Common myeloid progenitor, CD34-positive (primary cell): Measurements from ENCODE around the gene WNT3.

Experiments used
- CTCF ChIA-PET: fragments of 350-600 bp; sonication (Branson Sonifier 250); formaldehyde crosslinking; loops from one replicate; lab custom pipeline; 2021; ENCODE audit warnings: antibody characterized with exemption; lab: Charles Lee
- POLR2A ChIA-PET: fragments of 350-600 bp; sonication (Branson Sonifier 250); formaldehyde crosslinking; loops from one replicate; lab custom pipeline; 2021; ENCODE audit warnings: antibody characterized with exemption; lab: Charles Lee
- DNase-seq, 3 donors: peaks; one replicate each; pipeline versions ENCODE4 v3.0.0 to v3.0.0-alpha.2; 2013
- H3K27ac ChIP-seq, 2 experiments: 1 replicate in 1 of 2; 2 replicates in 1 of 2; pipeline ENCODE4 v1.7.0; 2013; ENCODE audit warnings: inconsistent platforms in 2 of 2, low read length in 2 of 2, mild to moderate bottlenecking in 2 of 2, low read depth in 1 of 2, moderate library complexity in 1 of 2; ENCODE audit not compliant: severe bottlenecking in 2 of 2, insufficient read depth in 1 of 2, poor library complexity in 1 of 2
- H3K27me3 ChIP-seq, 5 experiments: replicated peaks in 2 of 5; 1 replicate in 3 of 5; 2 replicates in 2 of 5; pipeline versions ENCODE4 v1.6.1 to v1.7.0; 2013; ENCODE audit warnings: low read length in 4 of 5, mild to moderate bottlenecking in 2 of 5, moderate library complexity in 2 of 5, inconsistent platforms in 1 of 5; ENCODE audit not compliant: insufficient read depth in 5 of 5, control insufficient read depth in 4 of 5
- H3K36me3 ChIP-seq, 4 experiments: 1 replicate in 2 of 4; 2 replicates in 2 of 4; pipeline versions ENCODE4 v1.6.1 to v1.7.0; 2013; ENCODE audit warnings: low read length in 3 of 4, control low read depth in 1 of 4, mild to moderate bottlenecking in 1 of 4; ENCODE audit not compliant: control insufficient read depth in 4 of 4, insufficient read depth in 4 of 4
- H3K4me1 ChIP-seq, 4 experiments: 1 replicate in 3 of 4; 2 replicates in 1 of 4; pipeline versions ENCODE4 v1.6.1 to v1.7.1; 2013; ENCODE audit warnings: low read length in 3 of 4, mild to moderate bottlenecking in 3 of 4, control low read depth in 1 of 4, inconsistent platforms in 1 of 4, moderate library complexity in 1 of 4; ENCODE audit not compliant: control insufficient read depth in 4 of 4, insufficient read depth in 4 of 4; ENCODE audit errors: control extremely low read depth in 1 of 4
- H3K4me3 ChIP-seq, 7 experiments: 1 replicate in 4 of 7; 2 replicates in 3 of 7; pipeline versions ENCODE4 v1.5.1 to v1.7.0; 2013; ENCODE audit warnings: mild to moderate bottlenecking in 7 of 7, low read length in 6 of 7, moderate library complexity in 6 of 7, inconsistent platforms in 2 of 7, low read depth in 2 of 7, control low read depth in 1 of 7; ENCODE audit not compliant: insufficient read depth in 4 of 7, control insufficient read depth in 1 of 7; ENCODE audit errors: extremely low read depth in 1 of 7
- H3K9me3 ChIP-seq, 5 experiments: 1 replicate in 4 of 5; 2 replicates in 1 of 5; pipeline versions ENCODE4 v1.6.1 to v1.7.1; 2013; ENCODE audit warnings: low read length in 4 of 5, mild to moderate bottlenecking in 2 of 5, inconsistent platforms in 1 of 5, low read depth in 1 of 5, moderate library complexity in 1 of 5; ENCODE audit not compliant: control insufficient read depth in 4 of 5, insufficient read depth in 2 of 5; ENCODE audit errors: control extremely low read depth in 1 of 5
- WGBS: methylation state at CpG from one replicate; pipeline ENCODE4 v1.1.5; 2013; ENCODE audit not compliant: insufficient coverage; 5-methylcytosine and 5-hydroxymethylcytosine counted together

The WNT3 gene

GRCh38 chr17:46859996-46860395, 41.5 kb upstream of the WNT3 start:
- peaks cover 0 to 5% (median 0%) of the 10 kb centered on the region in 5 experiments for H3K27me3 ChIP-seq
- H3K4me3 ChIP-seq = no peak overlapping the region
- no peak for DNase-seq
- CTCF ChIA-PET = interaction anchor here (0.9 kb wide), 1 partner anchor 17 kb away, joined by 4 read pairs; no protein-coding TSS in a partner anchor
- H3K9me3 ChIP-seq = no peaks in the 10 kb centered on the region
- WGBS = 94% methylated on average over 5 of the region's 5 CpGs
- no peaks in the 10 kb centered on the region for H3K36me3 ChIP-seq
- no peak overlapping the region for H3K27ac ChIP-seq
- POLR2A ChIA-PET = no interaction called here
- H3K4me1 ChIP-seq = peaks cover 0 to 10% (median 3%) of the 10 kb centered on the region in 4 experiments

- Histone ChIP-seq H3K4me3 (no peak overlapping the region), H3K27me3 (peaks cover 4 to 20% (median 6%) of the 10 kb centered on the region in 5 experiments), H3K4me1 (no peaks in the 10 kb centered on the region), H3K9me3 (no peaks in the 10 kb centered on the region), H3K36me3 (no peaks in the 10 kb centered on the region), H3K27ac (no peak overlapping the region)
- ChIA-PET CTCF (no interaction called here), POLR2A (no interaction called here)
- DNase-seq = no peak
- no CpG with 5 or more reads among the region's 1 CpG for WGBS
These were observed 39.1 kb upstream of the WNT3 start for GRCh38 chr17:46857600-46857999.

- no peak overlapping the region for H3K4me3 ChIP-seq
- no peak overlapping the region for H3K27ac ChIP-seq
- H3K4me1 ChIP-seq = peaks cover 0 to 15% (median 10%) of the 10 kb centered on the region in 4 experiments
- WGBS = 100% methylated on average over 1 of the region's 4 CpGs
- H3K36me3 ChIP-seq = no peaks in the 10 kb centered on the region
- H3K27me3 ChIP-seq = peaks cover 4 to 44% (median 19%) of the 10 kb centered on the region in 5 experiments
- DNase-seq = no peak
- ChIA-PET POLR2A (interaction anchor here (0.5 kb wide), 1 partner anchor 19 kb away, joined by 3 read pairs; no protein-coding TSS in a partner anchor), CTCF (interaction anchor here (1.3 kb wide), 1 partner anchor 13 kb away, joined by 6 read pairs; no protein-coding TSS in a partner anchor)
- H3K9me3 ChIP-seq = no peaks in the 10 kb centered on the region
These were observed 36.5 kb upstream of the WNT3 start for GRCh38 chr17:46854948-46855347.

- no peak for DNase-seq
- Histone ChIP-seq H3K36me3 (no peaks in the 10 kb centered on the region), H3K4me3 (no peak overlapping the region), H3K4me1 (peaks cover 0 to 15% (median 10%) of the 10 kb centered on the region in 4 experiments), H3K9me3 (no peaks in the 10 kb centered on the region), H3K27me3 (peaks cover 4 to 48% (median 21%) of the 10 kb centered on the region in 5 experiments), H3K27ac (no peak overlapping the region)
- WGBS = no CpG with 5 or more reads among the region's 3 CpGs
- ChIA-PET POLR2A (interaction anchor here (0.5 kb wide), 1 partner anchor 19 kb away, joined by 3 read pairs; no protein-coding TSS in a partner anchor), CTCF (interaction anchor here (1.3 kb wide), 1 partner anchor 12 kb away, joined by 6 read pairs; no protein-coding TSS in a partner anchor)
These were observed 36.0 kb upstream of the WNT3 start for GRCh38 chr17:46854515-46854914.

GRCh38 chr17:46853896-46854444, 35.5 kb upstream of the WNT3 start:
- no peaks in the 10 kb centered on the region for H3K9me3 ChIP-seq
- peaks cover 4 to 54% (median 21%) of the 10 kb centered on the region in 5 experiments for H3K27me3 ChIP-seq
- WGBS = 100% methylated on average over 6 of the region's 6 CpGs
- DNase-seq = no peak
- CTCF ChIA-PET = interaction anchor here (1.1 kb wide), 1 partner anchor 12 kb away, joined by 4 read pairs; no protein-coding TSS in a partner anchor
- no peak overlapping the region for H3K27ac ChIP-seq
- POLR2A ChIA-PET = no interaction called here
- peaks cover 0 to 15% (median 10%) of the 10 kb centered on the region in 4 experiments for H3K4me1 ChIP-seq
- H3K36me3 ChIP-seq = no peaks in the 10 kb centered on the region
- H3K4me3 ChIP-seq = no peak overlapping the region

GRCh38 chr17:46851029-46851741, 32.7 kb upstream of the WNT3 start, which contains the start of gene WNT9B:
Gene WNT9B, plus strand, starts transcription at chr17:46851583. Its CDS starts 56 bp downstream, at chr17:46851639.
- no peaks in the 10 kb centered on the region for H3K9me3 ChIP-seq
- POLR2A ChIA-PET = no interaction called here
- DNase-seq = peak; percentile 29 to 53 (median 41)
- H3K27ac ChIP-seq = no peak within 1 kb of the TSS
- H3K27me3 ChIP-seq = peaks cover 4 to 63% (median 27%) of the 10 kb centered on the region in 5 experiments
- no peaks in the 10 kb centered on the region for H3K36me3 ChIP-seq
- H3K4me3 ChIP-seq = peak within 1 kb of the TSS in 6 of 7 experiments; percentile 15 to 67 (median 46)
- CTCF ChIA-PET = interaction anchor here (1.0 kb wide), 1 partner anchor 16 kb away, joined by 3 read pairs; no protein-coding TSS in a partner anchor
- 3% methylated on average over 32 of the region's 75 CpGs for WGBS
- peaks cover 0 to 15% (median 10%) of the 10 kb centered on the region in 4 experiments for H3K4me1 ChIP-seq
